CD4-positive, alpha-beta T cell treated with Interleukin-15 for 4 hours (primary cell): Measurements from ENCODE around the gene VSX1.

Source experiments
- DNase-seq: peaks from one replicate; pipeline ENCODE4 v3.0.0-alpha.2; 2020; ENCODE audit warnings: low spot score

The VSX1 gene

DNA sequence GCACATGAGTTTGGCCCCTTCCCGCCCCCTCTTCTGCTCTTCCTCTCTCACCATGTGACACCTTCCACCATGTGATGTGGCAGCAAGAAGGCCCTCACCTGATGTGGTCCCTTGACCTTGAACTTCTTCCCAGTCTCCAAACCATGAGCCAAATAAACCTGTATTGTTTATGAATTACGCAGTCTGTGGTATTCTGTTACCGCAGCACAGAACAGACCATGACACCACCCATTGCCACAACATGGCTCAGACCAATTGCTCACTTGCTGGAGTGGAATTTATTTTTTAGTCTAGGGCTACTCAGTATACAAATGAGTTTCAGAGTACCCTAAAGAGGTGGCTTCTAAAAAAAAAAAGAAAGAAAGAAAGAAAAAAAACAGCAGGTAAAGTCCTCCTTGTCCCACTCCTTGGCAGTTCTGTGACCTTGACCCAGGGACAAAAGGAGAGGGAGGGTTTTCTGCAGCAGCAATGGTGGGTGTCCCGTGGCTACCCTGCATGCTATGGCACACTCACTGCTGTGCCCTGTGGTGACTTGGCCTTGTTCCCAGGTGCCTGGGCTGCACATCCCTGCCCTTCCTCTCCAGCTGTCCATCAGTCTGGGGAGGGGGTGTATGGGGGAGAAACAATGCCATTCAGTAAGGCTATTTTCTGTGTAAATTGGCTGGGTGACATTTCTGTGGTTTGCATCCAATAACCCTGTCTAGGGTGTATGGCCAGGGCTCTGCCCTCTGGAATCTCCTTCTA, 5.4 kb upstream of the VSX1 start:
- DNase-seq, result no peak

DNA sequence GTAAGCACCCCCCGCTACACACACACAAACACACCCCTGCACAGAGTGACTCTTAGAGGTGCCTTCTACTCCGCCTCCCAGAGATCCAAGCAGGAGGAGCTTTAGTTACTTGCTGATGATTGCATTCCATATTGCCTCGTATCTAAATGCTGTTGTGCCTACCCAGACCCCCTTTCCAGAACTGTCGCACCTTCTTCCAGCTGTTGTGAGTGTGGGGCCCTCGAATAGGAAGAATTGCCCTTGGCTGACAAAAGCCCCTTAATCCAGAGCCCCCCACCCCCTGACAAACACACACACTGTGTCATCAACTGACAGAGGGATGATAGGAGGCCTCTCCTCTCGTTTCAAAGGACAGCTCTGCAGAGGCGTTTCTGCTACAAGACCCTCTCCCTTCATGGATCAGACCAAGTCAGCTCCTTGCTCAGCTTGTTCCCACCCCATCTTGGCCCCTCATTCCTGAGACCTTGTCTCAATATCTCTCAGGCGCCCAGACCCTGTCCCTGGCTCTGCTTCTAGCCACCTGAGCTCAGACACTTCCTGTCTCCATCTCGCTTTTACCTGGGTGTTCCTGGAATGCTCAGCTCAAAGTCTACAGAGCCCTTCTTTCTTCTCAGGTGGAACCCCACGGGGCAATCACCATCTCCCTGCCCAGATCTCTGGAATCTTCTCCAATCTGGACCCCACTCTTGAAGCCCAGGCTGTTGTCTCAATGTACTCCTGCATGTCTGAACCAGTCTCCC, 4.0 kb upstream of the VSX1 start:
- no peak for DNase-seq

DNA sequence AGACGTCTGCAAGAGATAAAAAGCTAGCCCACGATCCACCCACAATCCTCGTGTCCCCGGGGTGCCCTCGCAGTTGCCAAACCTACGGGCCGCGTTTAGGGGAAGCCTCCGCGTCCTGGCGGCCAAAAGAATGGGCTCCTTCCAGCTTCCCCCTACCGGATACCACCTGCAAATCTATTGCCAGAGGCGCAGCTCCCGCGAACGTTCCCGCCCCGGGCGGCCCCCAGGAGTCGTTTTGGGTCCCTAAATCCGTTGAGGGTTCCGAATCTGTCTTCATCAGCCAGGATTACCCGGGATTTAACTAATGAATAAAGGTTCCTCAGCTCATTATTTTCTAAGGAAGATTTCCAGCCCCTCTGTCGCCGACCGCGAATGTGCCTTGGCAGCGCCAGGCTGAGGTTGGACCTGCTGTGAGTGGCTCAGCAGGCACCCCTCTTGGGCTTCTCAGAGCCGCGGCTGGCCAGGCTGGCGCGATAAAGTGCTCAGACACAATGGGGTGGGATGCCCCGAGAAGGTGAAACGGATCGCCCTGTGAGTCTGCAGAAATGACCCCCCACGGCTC, 2.8 kb upstream of the VSX1 start:
- no peak for DNase-seq

- peak; percentile 46 for DNase-seq
These were observed 2.1 kb upstream of the VSX1 start for GRCh38 chr20:25083773-25084625.

DNA sequence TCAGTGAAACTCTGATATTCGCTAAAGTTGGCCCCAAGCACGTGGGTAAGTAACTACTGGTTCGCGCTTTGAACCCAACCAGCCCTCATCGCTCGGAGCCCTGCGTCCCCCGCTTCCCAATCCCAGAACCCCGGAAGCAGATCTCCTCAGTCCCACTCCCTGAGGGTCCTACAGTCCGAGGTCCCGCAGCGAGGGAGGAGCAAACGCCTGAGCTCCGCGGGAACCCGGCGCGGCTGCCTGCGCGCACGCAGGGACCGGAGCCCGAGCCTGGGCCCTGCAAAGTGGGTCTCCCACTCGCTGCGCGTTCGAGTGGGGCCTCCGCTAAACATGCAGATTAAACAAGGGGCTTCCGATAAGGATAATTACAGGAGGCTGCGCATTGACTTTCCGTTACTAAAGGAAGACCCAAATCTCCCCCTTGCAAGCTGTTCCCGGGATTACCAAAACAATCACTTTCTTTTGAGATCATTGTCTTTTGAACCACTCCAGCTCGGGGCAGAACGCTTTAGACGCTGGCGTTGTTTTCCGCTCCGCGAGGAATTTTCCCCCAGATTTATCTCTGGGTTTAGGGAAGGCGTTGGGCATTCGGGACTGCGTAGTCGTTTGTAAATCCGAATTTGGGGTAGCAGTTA, 1.3 kb upstream of the VSX1 start:
- no peak for DNase-seq

DNA sequence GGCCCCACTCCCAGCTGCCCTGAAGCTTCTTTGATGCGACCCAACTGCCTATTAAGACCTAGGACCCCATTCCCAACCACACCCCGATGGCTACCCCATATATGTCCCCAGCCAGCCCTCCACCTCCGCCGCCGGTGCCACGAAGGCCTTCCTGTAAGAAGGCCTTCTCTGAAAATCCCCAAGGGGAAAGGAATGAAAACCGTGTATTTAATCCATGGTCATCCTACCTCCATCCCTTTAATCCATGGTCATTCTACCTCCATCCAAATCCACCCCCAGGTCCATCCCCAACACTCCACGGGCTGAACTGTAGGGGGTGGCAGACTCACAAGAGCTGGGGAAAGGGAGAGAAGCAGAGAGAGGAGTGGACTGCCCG, 545 bp upstream of the VSX1 start:
- DNase-seq, result no peak

DNA sequence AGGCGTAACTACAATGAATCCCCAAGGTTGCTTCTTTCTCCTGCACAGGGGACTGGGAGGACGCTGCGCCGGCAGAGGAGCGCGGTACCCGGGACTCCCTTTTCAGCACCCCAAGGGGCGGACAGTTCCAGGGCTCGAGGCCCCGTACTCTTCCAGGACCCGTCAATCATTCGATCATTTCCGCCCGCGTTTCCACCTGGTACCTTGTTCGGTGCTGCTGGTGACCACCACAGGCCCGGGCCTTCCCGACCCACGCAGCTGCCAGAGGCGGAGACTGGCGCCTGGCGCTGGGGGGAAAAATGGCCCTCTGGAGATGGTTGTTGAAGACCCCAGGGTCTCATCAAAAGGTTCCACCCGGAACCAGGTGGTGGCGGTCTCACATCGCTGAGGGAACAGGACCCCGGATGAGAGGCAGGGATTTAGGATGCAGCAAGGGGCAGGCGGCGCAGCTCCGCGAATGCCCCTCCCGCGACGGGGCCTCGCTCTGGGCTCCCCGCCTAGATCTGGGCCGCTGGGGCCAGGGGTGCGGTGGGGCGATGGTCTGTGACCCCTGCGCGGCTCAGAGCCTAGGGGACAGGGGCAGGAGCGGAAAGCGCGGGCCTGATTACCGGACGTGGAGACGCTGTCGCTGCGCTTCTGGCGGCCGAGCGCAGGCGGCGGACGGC, 744 bp downstream of the VSX1 start:
- DNase-seq, result peak; percentile 12

GRCh38 chr20:25079171-25079570, 2.8 kb downstream of the VSX1 start:
- DNase-seq, result no peak

GRCh38 chr20:25078662-25079061, 3.3 kb downstream of the VSX1 start:
- no peak for DNase-seq

DNA sequence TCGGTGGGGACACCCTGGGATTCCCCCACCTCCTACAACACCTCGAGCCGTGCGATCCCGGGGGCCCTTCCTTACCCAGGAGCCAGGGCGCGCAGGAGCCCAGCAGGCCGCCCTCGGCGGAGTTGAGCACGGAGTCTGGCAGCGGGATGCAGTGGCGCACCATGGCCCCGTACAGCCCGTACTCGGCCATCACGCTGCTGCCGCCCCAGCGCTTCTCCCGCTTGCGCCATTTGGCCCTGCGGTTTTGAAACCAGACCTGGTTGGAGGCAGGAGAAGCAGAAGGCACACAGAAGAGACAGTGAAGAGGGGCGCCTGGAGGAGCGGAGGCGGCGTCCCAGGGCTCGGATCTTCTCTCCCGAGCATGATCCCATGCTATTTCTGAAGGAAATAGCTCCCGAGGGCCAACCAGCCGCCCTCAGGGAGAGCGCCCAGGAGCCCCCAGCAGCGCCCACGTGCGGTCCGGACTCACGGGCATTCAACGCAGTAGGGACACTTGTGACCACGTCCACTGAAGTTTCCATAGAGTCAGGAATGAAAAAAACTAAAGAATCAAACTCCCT, 4.3 kb downstream of the VSX1 start:
- no peak for DNase-seq

DNA sequence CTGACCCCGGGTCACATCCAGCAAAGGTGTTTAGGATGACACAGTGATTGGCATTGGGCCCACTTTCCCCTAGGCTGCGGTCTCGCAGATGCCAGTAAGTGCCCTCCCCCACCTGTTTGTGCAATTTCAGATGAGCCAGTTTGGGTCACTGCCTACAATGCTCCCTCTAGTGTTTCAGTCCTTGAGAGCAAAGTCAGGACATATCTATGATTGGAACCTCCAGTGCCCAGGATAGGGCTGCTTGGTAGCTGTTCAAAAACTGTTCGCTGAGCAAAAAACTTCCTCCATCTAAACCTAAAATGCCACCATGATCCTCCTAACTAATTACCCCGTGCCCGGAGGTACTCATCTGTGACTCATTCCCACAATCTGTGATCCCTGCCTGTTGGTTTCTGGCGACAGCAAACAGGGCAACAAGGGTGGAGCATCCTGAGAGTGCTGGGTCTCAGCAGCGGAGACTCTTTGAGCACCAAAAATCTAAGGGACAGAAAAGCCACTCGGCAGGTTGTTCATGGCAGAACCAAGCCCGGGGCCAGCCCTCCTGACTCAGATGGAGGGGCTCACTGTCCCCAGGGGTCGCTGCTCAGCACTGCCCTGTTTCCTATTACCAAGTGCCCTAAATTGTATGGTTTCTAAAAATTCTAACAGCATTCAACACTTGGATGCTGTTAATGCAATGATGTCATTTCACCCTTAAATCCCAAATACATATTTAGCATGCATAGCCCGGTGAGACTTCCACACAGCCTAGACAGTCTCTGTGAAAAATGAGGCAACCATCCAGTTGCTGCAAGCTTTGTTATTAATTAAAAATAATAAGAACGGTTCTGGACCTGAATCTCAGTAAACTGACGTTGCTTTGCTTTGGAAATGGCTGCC, 5.0 kb downstream of the VSX1 start:
- no peak for DNase-seq

GRCh38 chr20:25076201-25076600, 5.7 kb downstream of the VSX1 start:
- DNase-seq, result no peak

DNA sequence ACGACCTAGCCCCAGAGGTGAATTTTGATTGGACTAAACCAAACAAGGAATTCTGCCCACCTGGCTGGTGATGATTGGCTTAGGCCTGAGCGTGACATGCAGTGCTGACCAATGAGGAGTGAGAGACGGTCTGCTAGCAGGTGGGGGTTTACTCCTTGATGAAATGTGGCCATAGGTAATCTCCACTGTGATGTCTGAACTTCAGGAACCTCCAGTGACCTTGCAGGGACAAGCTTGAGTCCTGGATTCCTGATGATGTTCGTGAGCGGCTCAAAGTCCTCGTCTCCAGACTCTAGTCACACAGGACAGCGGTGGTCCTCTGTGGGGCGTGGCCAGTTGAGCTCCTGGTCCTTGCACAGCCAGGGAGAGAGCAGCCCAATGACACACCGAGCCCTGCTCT, 8.4 kb downstream of the VSX1 start:
- DNase-seq, result no peak

DNA sequence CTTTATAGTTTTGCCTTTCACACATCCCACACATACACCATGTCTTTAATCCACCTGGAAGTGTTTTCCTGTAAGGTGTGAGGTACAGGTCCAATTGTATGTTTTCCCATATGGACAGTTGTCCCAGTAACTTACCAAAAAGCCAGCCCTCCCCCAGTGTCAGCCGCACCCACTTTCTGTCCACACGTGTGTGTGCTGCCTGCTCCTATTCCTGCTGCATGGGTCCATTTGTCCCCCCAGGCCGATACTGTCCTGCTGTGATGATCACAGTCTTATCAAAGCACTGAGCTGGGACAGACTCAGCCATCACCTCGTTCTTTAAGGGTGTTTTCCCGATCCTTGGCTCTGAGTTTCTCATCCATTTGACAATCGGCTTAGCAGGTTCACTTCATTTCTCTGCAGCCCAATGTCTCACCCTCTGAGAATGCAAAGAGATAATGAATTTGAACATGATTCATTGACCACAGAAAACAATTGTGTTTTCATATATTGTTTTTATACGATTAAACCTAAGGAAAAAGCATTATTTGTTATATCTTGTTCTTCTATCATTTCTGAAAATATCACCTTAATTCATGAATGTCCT, 9.6 kb downstream of the VSX1 start:
- no peak for DNase-seq

DNA sequence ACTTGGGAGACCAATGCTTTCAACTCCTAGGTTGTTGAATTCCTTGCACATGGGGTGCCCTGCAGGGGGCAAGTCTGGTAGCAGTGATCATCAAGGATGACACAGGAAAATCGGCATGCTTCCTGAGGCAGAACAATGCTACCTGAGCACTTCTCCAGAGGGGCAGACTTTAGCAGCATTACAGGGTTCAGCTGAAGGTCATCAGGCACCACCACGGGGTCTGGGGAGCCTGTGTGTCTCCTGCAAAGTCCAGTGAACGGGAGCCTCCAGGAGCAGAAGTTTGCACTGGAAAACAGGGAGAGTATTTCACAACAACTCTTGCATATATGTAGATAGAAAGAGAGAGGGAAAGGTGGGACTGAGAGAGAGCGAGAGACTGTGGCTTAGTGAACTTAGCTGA, 10.2 kb downstream of the VSX1 start:
- no peak for DNase-seq

- DNase-seq, result no peak
These were observed 11.0 kb downstream of the VSX1 start for GRCh38 chr20:25070821-25071473.

DNA sequence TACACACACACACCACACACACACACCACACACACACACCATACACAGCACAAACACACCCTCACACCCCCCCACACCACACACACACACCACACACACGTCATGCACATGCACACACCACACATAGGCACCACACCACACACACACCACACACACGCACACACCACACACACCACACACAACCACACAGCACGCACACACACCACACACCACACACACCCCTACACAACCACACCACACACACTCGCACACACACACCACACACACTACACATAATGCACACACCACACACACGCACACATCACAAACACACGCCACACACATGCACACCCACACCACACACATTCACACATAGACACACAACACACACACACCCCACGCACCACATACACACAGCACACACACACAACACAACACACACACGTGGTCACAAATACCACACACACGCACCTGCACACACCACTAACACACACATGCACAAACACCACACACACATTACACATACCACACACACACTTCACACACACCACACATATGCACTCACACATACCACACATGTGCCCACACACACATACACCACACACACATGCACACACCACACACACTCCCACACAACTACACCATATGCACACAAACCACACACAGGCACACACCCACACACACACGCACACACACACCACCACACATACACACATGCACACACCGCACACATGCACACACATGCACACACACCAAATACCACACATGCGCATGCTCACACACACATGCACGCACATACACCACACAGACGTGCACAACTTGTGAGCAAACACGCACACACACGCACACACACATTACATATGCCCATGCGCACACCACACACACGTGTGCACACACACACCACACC, 14.6 kb downstream of the VSX1 start:
- no peak for DNase-seq

DNA sequence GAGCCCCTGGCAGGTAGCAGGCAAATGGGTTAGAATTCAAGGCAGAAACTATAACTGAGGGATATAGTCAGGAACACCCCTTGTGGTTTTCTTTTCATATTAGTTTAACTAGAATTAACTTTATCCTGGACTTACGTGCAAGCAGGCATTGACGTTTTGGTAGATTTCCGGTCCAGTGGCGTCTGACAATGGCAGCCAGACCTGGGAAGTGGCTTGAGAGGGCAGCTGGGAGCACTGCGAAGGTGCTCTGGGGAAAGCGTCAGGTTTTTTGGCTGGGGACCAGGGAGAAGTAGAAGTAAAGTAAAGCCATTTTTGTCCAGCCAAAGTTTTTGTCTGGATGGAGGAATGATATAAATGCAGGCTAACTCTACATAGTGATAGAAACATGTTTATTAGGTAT, 15.6 kb downstream of the VSX1 start:
- no peak for DNase-seq
